HepG2 (cell line): ENCODE results near the gene CEP131. TPM values are rescaled to one million over a fixed set of nuclear protein-coding genes. Genes with fewer than 3 reads are reported as not detected.

ENCODE experiments used
- BORCS8-MEF2B ChIP-seq: sonication (generic); formaldehyde crosslinking; IDR thresholded peaks from 2 replicates; pipeline ENCODE4 v1.8.0; 2022; ENCODE audit warnings: mild to moderate bottlenecking, missing genetic modification reagents
- FOSL1 ChIP-seq: sonication (generic); formaldehyde crosslinking; IDR thresholded peaks from 2 replicates; pipeline ENCODE4 v1.9.0; 2021; ENCODE audit warnings: missing genetic modification reagents, borderline replicate concordance
- HHEX ChIP-seq: IDR thresholded peaks from 2 replicates; pipeline ENCODE4 v1.6.1; 2016; ENCODE audit warnings: control low read depth
- MAX ChIP-seq: IDR thresholded peaks from 2 replicates; pipeline ENCODE4 v1.6.1; 2012; ENCODE audit warnings: inconsistent platforms
- MYC ChIP-seq: sonication (generic); formaldehyde crosslinking; IDR thresholded peaks from 2 replicates; pipeline ENCODE4 v1.9.0; 2021; ENCODE audit warnings: missing genetic modification reagents, borderline replicate concordance
- MYNN ChIP-seq: sonication (generic); formaldehyde crosslinking; IDR thresholded peaks from 2 replicates; pipeline ENCODE4 v1.4.0; 2020; ENCODE audit warnings: mild to moderate bottlenecking, low read depth, missing genetic modification reagents
- POLR2G ChIP-seq: fragments of 200-400 bp; formaldehyde crosslinking; IDR thresholded peaks from 2 replicates; pipeline ENCODE4 v1.6.1; 2018; ENCODE audit warnings: mild to moderate bottlenecking, low read depth, low read length, moderate library complexity
- RNF2 ChIP-seq: fragments of 450-650 bp; conservative IDR thresholded peaks from 2 replicates; pipeline ENCODE4 v1.6.1; 2016; ENCODE audit warnings: low read depth
- SMARCE1 ChIP-seq: fragments of 450-650 bp; IDR thresholded peaks from 2 replicates; pipeline ENCODE4 v1.6.1; 2017; ENCODE audit warnings: borderline replicate concordance
- TBP ChIP-seq: sonication (generic); formaldehyde crosslinking; IDR thresholded peaks from 2 replicates; pipeline ENCODE4 v1.5.0; 2020; ENCODE audit warnings: missing genetic modification reagents
- TCF7 ChIP-seq: sonication (generic); IDR thresholded peaks from 2 replicates; pipeline ENCODE4 v1.6.1; 2016; ENCODE audit warnings: antibody characterized with exemption, low read depth
- TEAD3 ChIP-seq: optimal IDR thresholded peaks from 2 replicates; pipeline ENCODE3; 2016; ENCODE audit warnings: borderline replicate concordance
- ZBTB2 ChIP-seq: sonication (generic); formaldehyde crosslinking; IDR thresholded peaks from 2 replicates; pipeline ENCODE4 v1.8.0; 2022; ENCODE audit warnings: low read depth, missing genetic modification reagents
- ZBTB7B ChIP-seq: sonication (generic); formaldehyde crosslinking; IDR thresholded peaks from 2 replicates; pipeline ENCODE4 v1.4.0; 2020; ENCODE audit warnings: missing genetic modification reagents
- ZFP36L2 ChIP-seq: sonication (generic); formaldehyde crosslinking; IDR thresholded peaks from 2 replicates; pipeline ENCODE4 v1.4.0; 2020; ENCODE audit warnings: missing genetic modification reagents
- ZHX2 ChIP-seq, 2 experiments: sonication (generic) in 1 of 2; formaldehyde crosslinking in 1 of 2; IDR thresholded peaks; 2 replicates each; pipeline versions ENCODE4 v1.6.1 to v1.9.0; 2014 to 2022; ENCODE audit warnings: antibody characterized with exemption in 1 of 2, borderline replicate concordance in 1 of 2, inconsistent platforms in 1 of 2, low read depth in 1 of 2, missing genetic modification reagents in 1 of 2
- ZNF234 ChIP-seq: sonication (generic); formaldehyde crosslinking; conservative IDR thresholded peaks from 2 replicates; pipeline ENCODE4 v1.5.1; 2020; ENCODE audit warnings: mild to moderate bottlenecking, missing genetic modification reagents
- ZNF256 ChIP-seq: sonication (generic); formaldehyde crosslinking; conservative IDR thresholded peaks from 2 replicates; pipeline ENCODE4 v1.4.0; 2020; ENCODE audit warnings: missing genetic modification reagents
- ZNF260 ChIP-seq: sonication (generic); formaldehyde crosslinking; IDR thresholded peaks from 2 replicates; pipeline ENCODE4 v1.4.0; 2020; ENCODE audit warnings: missing genetic modification reagents, low read depth, mild to moderate bottlenecking, borderline replicate concordance
- ZNF496 ChIP-seq: sonication (generic); formaldehyde crosslinking; IDR thresholded peaks from 2 replicates; pipeline ENCODE4 v1.8.1; 2023; ENCODE audit warnings: mild to moderate bottlenecking, moderate library complexity, missing genetic modification reagents; ENCODE audit not compliant: insufficient replicate concordance
- ZNF615 ChIP-seq: sonication (generic); formaldehyde crosslinking; IDR thresholded peaks from 2 replicates; pipeline ENCODE4 v1.5.0; 2020; ENCODE audit warnings: mild to moderate bottlenecking, missing genetic modification reagents, borderline replicate concordance
- polyA plus RNA-seq, 8 experiments: library from polyadenylated mRNA; depleted of rRNA in 3 of 8; stranded (reverse) in 7 of 8; unstranded in 1 of 8; fragments of >200 nt; fragmentation: Illumina TruSeq in 4 of 8; extraction: Trizol in 4 of 8; gene quantifications; 2 replicates each; pipeline versions ENCODE4 v1.2.1 to v1.2.3, GENCODE V29; 2011 to 2016; ENCODE audit warnings: low read depth in 4 of 8, missing spikeins in 1 of 8, mixed read lengths in 1 of 8; ENCODE audit not compliant: insufficient read depth in 1 of 8
- total RNA-seq, 5 experiments: library from RNA; depleted of rRNA; stranded (reverse); fragments of >200 nt; fragmentation: Illumina TruSeq; extraction: Trizol; gene quantifications; 2 replicates each; pipeline ENCODE4 v1.2.3, GENCODE V29; 2016; ENCODE audit warnings: low read depth in 1 of 5

The CEP131 gene
- total and polyA plus RNA-seq, 2 of the 13 experiments (the other 11 are each of a cell fraction or from before 2014, with no cell fraction given): 5.0 to 16.8 TPM

GRCh38 chr17:81222906-81223761, at the start of gene CEP131 (continued):
- TF ChIP-seq MYC (CRISPR knock-in tag) (peak; percentile 95), TBP (CRISPR knock-in tag) (no peak), FOSL1 (CRISPR knock-in tag) (no peak), TCF7 (no peak), ZFP36L2 (CRISPR knock-in tag) (no peak), ZNF234 (CRISPR knock-in tag) (peak; percentile 32; the same call in 1 of the 2 replicates), ZNF496 (CRISPR knock-in tag) (no peak), ZHX2 (IDR thresholded peaks at IDR 0.05; ENCODE audit: low read depth) (no peak), ZHX2 (CRISPR knock-in tag; IDR thresholded peaks at IDR 0.05; ENCODE audit: borderline replicate concordance) (no peak), MAX (peak; percentile 99), TEAD3 (no peak), ZNF615 (CRISPR knock-in tag) (no peak), BORCS8-MEF2B (CRISPR knock-in tag) (peak; percentile 85; the same call in 1 of the 2 replicates), ZNF256 (CRISPR knock-in tag) (0 out of 2 replicates have a peak, but pooled peaks have one; percentile 49), ZNF260 (CRISPR knock-in tag) (no peak), ZBTB2 (CRISPR knock-in tag) (0 out of 2 replicates have a peak, but pooled peaks have one; percentile 9), SMARCE1 (no peak), RNF2 (peak; percentile 67), POLR2G (peak; percentile 91), ZBTB7B (CRISPR knock-in tag) (peak; percentile 73), MYNN (CRISPR knock-in tag) (no peak), HHEX (CRISPR knock-in tag) (no peak)
